Astrocyte of the cerebellum (primary cell): ENCODE results near the gene TMEM183A.

Experiments used
- DNase-seq: peaks from one replicate; pipeline ENCODE4 v3.0.0-alpha.2; 2011; ENCODE audit warnings: low read depth
- H3K4me3 ChIP-seq: 2 replicates; pipeline ENCODE4 v1.5.1; 2011; ENCODE audit warnings: mild to moderate bottlenecking, low read depth, low read length, moderate library complexity
- CTCF ChIP-seq: IDR thresholded peaks from 2 replicates; pipeline ENCODE4 v1.5.1; 2012; ENCODE audit warnings: low read length, low read depth, moderate library complexity, mild to moderate bottlenecking; ENCODE audit errors: missing control alignments
- in situ Hi-C: cut with HindIII; loops from 2 replicates; pipeline ENCODE4 v1.10.0; 2017; ENCODE audit warnings: low sequenced_read_pairs

Gene TMEM183A

DNA sequence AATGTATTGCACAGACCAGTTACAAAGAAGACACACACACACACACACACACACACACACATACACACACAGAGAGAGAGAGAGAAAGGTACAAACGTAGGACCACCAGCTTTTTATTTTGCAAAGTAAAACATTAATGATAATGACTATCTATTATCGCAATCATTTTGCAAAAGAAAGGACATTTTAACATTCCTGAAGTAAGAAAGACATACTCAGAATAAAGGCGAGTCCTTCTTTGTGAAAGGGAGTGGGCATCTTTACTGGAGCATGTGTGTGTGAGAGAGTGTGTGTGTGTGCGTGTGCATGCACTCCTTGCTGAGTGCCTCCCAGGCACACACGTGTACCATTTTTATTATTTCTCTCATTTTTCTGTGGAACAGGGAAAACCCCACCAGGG is 47.5 kb downstream of the TMEM183A start:
- in situ Hi-C loops: loop anchor here (5.0 kb wide), 1 partner anchor 173 kb away; the partner anchor contains the start of gene CHIT1
- no peak for TF ChIP-seq CTCF
- no peak for DNase-seq
- no peak overlapping the region for H3K4me3 ChIP-seq

DNA sequence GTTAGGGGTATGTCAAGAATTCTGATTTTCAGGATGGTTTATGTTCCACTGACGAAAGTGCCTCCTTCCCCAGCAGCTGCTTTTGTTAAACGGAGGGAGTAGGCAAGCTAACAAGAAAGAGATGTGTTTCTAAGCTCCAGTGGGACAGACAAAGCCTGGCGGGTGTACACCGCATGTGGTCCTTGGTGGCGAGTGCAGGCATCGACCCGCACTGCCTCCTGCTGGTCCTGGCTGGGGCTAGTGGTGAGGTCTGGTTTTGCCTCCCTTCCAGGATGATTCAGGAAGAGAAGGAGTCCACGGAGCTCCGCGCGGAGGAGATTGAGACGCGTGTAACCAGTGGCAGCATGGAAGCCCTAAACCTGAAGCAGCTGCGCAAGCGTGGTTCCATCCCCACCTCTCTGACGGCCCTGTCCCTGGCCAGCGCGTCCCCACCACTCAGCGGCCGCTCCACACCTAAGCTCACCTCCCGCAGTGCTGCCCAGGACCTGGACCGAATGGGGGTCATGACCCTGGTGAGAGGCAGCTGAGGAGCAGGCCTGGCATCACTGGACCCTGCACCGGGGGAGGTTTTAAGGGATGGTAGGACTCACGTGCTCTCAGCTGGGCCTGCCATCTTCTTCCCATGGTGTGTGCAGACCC is 48.1 kb downstream of the TMEM183A start:
- no peak for TF ChIP-seq CTCF
- no peak for DNase-seq
- in situ Hi-C loops: loop anchor here (5.0 kb wide), 1 partner anchor 172 kb away; the partner anchor contains the start of gene CHIT1
- H3K4me3 ChIP-seq: no peak overlapping the region

- TF ChIP-seq CTCF: no peak
- H3K4me3 ChIP-seq: no peak overlapping the region
- DNase-seq: no peak
- in situ Hi-C loops: loop anchor here (5.0 kb wide), 1 partner anchor 171 kb away; the partner anchor contains the start of gene CHIT1
Measured at GRCh38 chr1:203056012-203056411, 48.8 kb downstream of the TMEM183A start.

DNA sequence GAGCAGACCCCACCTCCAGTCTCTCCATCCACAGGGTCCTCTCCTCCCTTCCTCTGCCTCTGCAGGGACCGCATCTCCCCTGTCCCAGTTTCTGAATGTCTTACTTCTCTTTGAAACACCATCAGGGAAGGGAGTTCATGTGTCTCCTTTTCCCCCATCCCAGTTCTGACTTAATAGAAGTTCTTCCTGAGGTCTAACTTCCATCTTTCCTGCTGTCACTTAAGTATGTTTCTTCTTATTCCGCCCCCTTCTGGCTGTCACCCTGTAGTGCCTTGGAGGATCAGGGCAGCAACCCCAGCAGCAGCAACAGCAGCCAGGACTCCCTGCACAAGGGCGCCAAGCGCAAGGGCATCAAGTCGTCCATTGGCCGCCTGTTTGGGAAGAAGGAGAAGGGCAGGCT is 49.3 kb downstream of the TMEM183A start:
- no peak for DNase-seq
- H3K4me3 ChIP-seq: no peak overlapping the region
- in situ Hi-C loops: loop anchor here (5.0 kb wide), 1 partner anchor 171 kb away; the partner anchor contains the start of gene CHIT1
- TF ChIP-seq CTCF: peak; percentile 10

GRCh38 chr1:203057911-203058675 is 50.9 kb downstream of the TMEM183A start:
- in situ Hi-C loops: loop anchor here (5.0 kb wide), 1 partner anchor 169 kb away; the partner anchor contains the start of gene CHIT1
- DNase-seq: no peak
- H3K4me3 ChIP-seq: no peak overlapping the region
- TF ChIP-seq CTCF: no peak

- no peak for TF ChIP-seq CTCF
Measured at GRCh38 chr1:203058676-203058935, 51.4 kb downstream of the TMEM183A start.

More at GRCh38 chr1:203058676-203058935, 51.4 kb downstream of the TMEM183A start:
- no peak overlapping the region for H3K4me3 ChIP-seq
- no peak for DNase-seq
- in situ Hi-C loops: loop anchor here (5.0 kb wide), 1 partner anchor 169 kb away; the partner anchor contains the start of gene CHIT1
